Measurements from ENCODE around the gene TEDC1. TPM values are rescaled to one million over a fixed set of nuclear protein-coding genes. Genes with fewer than 3 reads are reported as not detected.

Gene TEDC1
- 33.9 to 47.0 TPM (median 44.7 TPM) in 5 replicates for total RNA-seq (2022; extraction: Qiagen RNA extraction; ENCODE audit: low read depth)

DNA sequence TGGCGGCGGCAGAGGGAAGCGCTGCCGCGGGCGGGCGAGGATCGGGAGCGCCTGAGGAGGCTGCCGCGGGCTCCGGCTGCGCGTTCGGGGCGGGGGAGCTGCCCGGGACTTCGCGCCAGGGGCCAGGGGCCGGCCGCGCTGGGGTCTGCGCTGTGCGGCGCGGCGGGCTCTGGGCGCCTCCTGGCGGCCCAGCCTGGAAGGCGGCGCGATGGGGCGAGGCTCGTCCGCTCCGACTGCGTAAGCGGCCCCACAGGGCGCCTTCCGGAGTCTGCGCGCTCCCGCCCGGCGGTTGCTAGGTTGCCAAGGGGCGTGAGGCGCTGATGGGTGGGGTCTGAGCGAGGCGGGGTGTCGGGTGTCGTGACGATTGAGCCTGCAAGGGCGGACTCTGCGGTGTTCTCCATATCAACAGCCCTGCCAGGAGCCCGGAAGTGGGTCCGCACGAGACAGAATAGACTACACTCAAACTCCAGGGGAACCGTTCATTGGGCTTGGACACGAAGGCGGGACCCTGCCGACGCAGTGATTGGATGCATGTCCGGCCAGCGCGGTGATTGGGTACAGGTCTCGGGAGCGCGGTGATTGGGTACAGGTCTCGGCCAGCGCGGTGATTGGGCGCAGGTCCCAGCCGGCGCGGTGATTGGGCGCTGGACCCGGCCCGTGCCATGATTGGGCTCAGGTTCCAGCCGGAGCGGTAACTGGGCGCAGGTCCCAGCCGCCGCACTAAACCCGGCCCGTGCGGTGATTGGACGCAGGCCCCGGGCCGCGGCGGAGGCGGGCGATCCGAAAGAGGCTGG, at the start of gene TEDC1:
Gene TEDC1 (plus strand): TSS at position 675 of the 794 bp plus-strand sequence. CDS start 130 bp downstream, outside the sequence.

GRCh38 chr14:105474483-105475268, 16.4 kb upstream of the TEDC1 start, which contains the start of gene CRIP2:
Gene CRIP2, plus strand, starts transcription at chr14:105474821. Its CDS starts 42 bp downstream, at chr14:105474863.

DNA sequence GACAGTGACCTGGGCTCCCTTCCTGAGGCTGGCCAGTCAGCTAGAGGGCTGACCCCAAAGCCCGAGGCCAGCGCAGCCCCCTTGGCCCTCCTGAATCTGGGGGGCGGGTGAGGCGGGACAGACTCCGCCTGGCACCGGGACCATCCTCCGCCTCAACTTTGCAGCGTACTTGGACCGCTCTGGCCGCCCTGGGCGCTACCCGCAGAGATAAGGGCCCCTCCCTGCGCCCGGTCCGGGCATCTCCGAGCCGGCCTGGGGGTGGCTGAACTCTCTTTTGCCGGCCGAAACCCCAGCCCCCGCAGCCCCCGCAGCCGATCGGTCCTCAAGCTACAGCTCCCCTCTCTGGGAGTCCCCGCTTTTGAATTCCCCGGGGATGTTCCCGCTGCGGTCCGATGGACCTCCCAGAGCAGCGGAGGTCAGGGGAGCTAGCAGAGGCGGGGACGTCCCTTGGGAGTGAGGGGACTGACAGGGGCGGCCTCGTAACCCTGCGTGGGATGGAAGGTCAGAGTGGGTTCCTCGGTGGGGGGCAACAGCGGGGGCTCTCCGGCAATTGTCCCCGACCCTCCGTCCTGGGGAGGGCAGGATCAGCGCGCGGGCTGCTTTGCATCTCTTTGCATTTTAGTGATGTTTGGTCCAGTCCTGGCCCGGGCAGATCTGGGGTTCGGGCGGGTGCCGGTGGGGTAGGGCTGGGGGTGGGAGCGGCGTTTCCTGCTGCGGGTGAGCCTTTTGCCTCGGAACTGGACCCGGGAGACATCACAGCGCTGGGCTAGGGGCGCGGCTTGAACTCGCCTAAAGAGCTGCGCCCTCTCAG, 4.7 kb upstream of the TEDC1 start, which contains the start of gene CRIP1:
Gene CRIP1 (plus strand): TSS at position 724 of the 811 bp plus-strand sequence. CDS start 374 bp downstream, outside the sequence.

DNA sequence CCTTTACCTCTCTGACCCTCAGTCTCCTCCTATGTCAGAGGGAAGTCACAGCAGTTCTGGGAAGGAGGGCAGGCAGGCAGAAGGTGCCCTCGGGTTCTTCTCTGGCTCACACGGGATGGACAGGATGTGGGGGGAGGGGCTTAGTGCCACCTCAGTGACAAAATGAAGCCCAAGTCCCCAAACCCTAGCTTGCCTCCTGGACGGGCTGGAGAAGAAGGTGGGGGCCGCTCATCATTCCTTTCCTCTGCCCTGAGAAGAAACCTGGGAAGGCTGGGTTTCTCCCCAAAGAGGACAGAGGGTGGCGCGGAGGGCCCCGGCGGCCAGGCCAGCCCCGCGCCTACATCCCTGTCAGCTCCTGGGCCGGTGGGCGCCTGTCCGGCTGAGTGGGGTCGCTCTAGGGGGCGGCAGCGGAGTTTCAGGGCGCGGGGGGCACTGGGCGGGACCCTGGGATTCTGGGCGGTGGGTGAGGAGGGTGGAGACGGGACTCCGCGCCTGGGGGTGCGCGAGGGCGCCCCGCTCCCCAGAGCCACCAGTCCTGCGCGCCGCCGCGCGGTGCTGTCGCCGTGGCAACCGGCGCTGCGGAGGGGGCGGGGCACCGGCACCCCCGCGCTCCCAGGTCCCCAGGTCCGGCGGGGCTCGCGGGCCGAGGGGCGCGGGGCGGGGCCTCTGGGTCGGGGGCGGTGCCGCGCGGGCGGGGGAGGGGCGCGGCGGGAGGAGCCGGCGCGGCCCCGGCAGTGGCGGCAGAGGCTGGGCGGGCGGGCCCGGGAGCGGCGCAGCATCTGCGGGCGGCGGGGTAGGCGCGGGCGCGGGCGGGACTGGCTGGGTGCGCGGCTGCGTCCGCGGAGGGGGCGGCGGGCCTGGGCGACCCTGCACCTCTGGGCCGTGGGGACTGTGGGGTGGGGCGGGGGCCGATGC, 35.1 kb downstream of the TEDC1 start, which contains the start of gene TMEM121:
Gene TMEM121 (plus strand): TSS at position 723 of the 915 bp plus-strand sequence. CDS start 2,252 bp downstream, outside the sequence.

Other genes starting within 250 kb of the TEDC1 start
- gene BTBD6, start 242.7 kb upstream of the TEDC1 start, total RNA-seq (2022; extraction: Qiagen RNA extraction; ENCODE audit: low read depth) = 31.1 to 44.6 TPM (median 41.2 TPM) in 5 replicates
- 22.2 to 28.7 TPM (median 27.7 TPM) in 5 replicates for gene BRF1, start 190.2 kb upstream of the TEDC1 start, total RNA-seq (2022; extraction: Qiagen RNA extraction; ENCODE audit: low read depth)
- 19.6 to 29.2 TPM (median 26.5 TPM) in 5 replicates for gene PACS2, start 176.5 kb upstream of the TEDC1 start, total RNA-seq (2022; extraction: Qiagen RNA extraction; ENCODE audit: low read depth)
- gene TEX22, start 92.7 kb upstream of the TEDC1 start, total RNA-seq (2022; extraction: Qiagen RNA extraction; ENCODE audit: low read depth) = 0.14 to 0.52 TPM (median 0.23 TPM) in 4 of 5 replicates, not detected in the other
- gene MTA1, start 71.4 kb upstream of the TEDC1 start, total RNA-seq (2022; extraction: Qiagen RNA extraction; ENCODE audit: low read depth) = 57.3 to 82.9 TPM (median 78.9 TPM) in 5 replicates
- gene CRIP2, start 16.4 kb upstream of the TEDC1 start, total RNA-seq (2022; extraction: Qiagen RNA extraction; ENCODE audit: low read depth) = 124 to 214 TPM (median 194 TPM) in 5 replicates
- 1,759 to 2,006 TPM (median 1,923 TPM) in 5 replicates for gene CRIP1, start 4.4 kb upstream of the TEDC1 start, total RNA-seq (2022; extraction: Qiagen RNA extraction; ENCODE audit: low read depth)
- gene TMEM121, start 35.3 kb downstream of the TEDC1 start, total RNA-seq (2022; extraction: Qiagen RNA extraction; ENCODE audit: low read depth) = 4.6 to 8.8 TPM (median 8.2 TPM) in 5 replicates

Data from A549 treated with GW870086 at 1 μM for 4 hours (cell line).